Panc1 (cell line): ENCODE data around the gene AMER2. TPM values are rescaled to one million over a fixed set of nuclear protein-coding genes. Genes with fewer than 3 reads are reported as not detected.

ENCODE experiments used
- ATAC-seq: fragments of 200-7000 bp; cut with Tn5 transposase; 2 replicates; pipeline ENCODE4 v1.9.1; 2020; ENCODE audit warnings: mild to moderate bottlenecking, moderate library complexity
- BruUV-seq: library from RNA; stranded (reverse); fragments of 400-500 nt; replicated peaks from 2 replicates; lab custom pipeline; 2021; lab: Mats Ljungman, UMichigan
- CTCF ChIA-PET: fragments of 300-600 bp; sonication (Branson Sonifier 250); formaldehyde crosslinking; loops from one replicate; lab custom pipeline; 2022; ENCODE audit warnings: antibody characterized with exemption; lab: Charles Lee
- POLR2A ChIA-PET: fragments of 300-600 bp; sonication (Branson Sonifier 250); formaldehyde crosslinking; loops from one replicate; lab custom pipeline; 2022; ENCODE audit warnings: antibody characterized with exemption; lab: Charles Lee
- DNase-seq: peaks from one replicate; pipeline ENCODE4 v3.0.0-alpha.2; 2010; ENCODE audit warnings: low read depth, low spot score
- H3K27ac ChIP-seq: 2 replicates; pipeline ENCODE4 v1.5.1; 2011; ENCODE audit warnings: mild to moderate bottlenecking, low read length, inconsistent platforms
- H3K27me3 ChIP-seq: fragments of 200-500 bp; sonication (Bioruptor generic); 2 replicates; pipeline ENCODE4 v1.6.0; 2014; ENCODE audit warnings: low read length, inconsistent platforms; ENCODE audit not compliant: control insufficient read depth, insufficient read depth
- H3K36me3 ChIP-seq: fragments of 200-500 bp; sonication (Bioruptor generic); 2 replicates; pipeline ENCODE4 v1.5.1; 2014; ENCODE audit warnings: inconsistent platforms, mild to moderate bottlenecking, low read length, moderate library complexity; ENCODE audit not compliant: control insufficient read depth, insufficient read depth
- H3K4me1 ChIP-seq: 2 replicates; pipeline ENCODE4 v1.5.1; 2011; ENCODE audit warnings: inconsistent platforms, mild to moderate bottlenecking, low read length, moderate library complexity; ENCODE audit not compliant: control insufficient read depth, insufficient read depth
- H3K4me3 ChIP-seq, 2 experiments: 2 replicates each; pipeline ENCODE4 v1.5.1; 2011 to 2012; ENCODE audit warnings: low read depth in 2 of 2, low read length in 2 of 2, mild to moderate bottlenecking in 2 of 2, inconsistent platforms in 1 of 2, moderate library complexity in 1 of 2
- H3K9me3 ChIP-seq: fragments of 200-500 bp; sonication (Bioruptor generic); 2 replicates; pipeline ENCODE4 v1.5.1; 2014; ENCODE audit warnings: low read depth, mild to moderate bottlenecking, inconsistent platforms, low read length, moderate library complexity; ENCODE audit not compliant: control insufficient read depth, insufficient read depth
- CTCF ChIP-seq: fragments of 450-650 bp; IDR thresholded peaks from 2 replicates; pipeline ENCODE4 v1.5.1; 2017; ENCODE audit warnings: mild to moderate bottlenecking
- POLR2AphosphoS5 ChIP-seq: IDR thresholded peaks from 2 replicates; pipeline ENCODE4 v1.6.1; 2012; ENCODE audit warnings: mild to moderate bottlenecking, low read depth, low read length, moderate library complexity
- REST ChIP-seq, 2 experiments: IDR thresholded peaks; 2 replicates each; pipeline ENCODE4 v1.6.1; 2011 to 2012; ENCODE audit warnings: low read depth in 2 of 2, control low read depth in 1 of 2, low read length in 1 of 2, mild to moderate bottlenecking in 1 of 2, moderate library complexity in 1 of 2; ENCODE audit not compliant: insufficient read depth in 1 of 2
- SIN3A ChIP-seq: IDR thresholded peaks from 2 replicates; pipeline ENCODE4 v1.6.1; 2012; ENCODE audit warnings: low read depth, mild to moderate bottlenecking, low read length, moderate library complexity, borderline replicate concordance; ENCODE audit not compliant: insufficient read depth
- TCF7L2 ChIP-seq: IDR thresholded peaks from 2 replicates; pipeline ENCODE4 v1.6.1; 2011; ENCODE audit warnings: mild to moderate bottlenecking, low read depth, low read length, inconsistent platforms
- in situ Hi-C: cut with HindIII; loops from 2 replicates; pipeline ENCODE4 v1.10.0; 2016; ENCODE audit warnings: low sequenced_read_pairs, low pct_unique_long_range_greater_than_20kb
- intact Hi-C: fragments of 100-400 bp; cut with micrococcal nuclease; formaldehyde crosslinking; loops from one replicate; pipeline ENCODE4 v1.10.0; 2022; ENCODE audit not compliant: unreplicated experiment
- total RNA-seq: library from RNA; stranded (reverse); gene quantifications from one replicate; pipeline ENCODE4 v1.2.1, GENCODE V29; 2021; ENCODE audit not compliant: unreplicated experiment

The AMER2 gene
- total RNA-seq, 1 experiment from 2014 or later, result not detected

GRCh38 chr13:25181597-25181996, 9.5 kb upstream of the AMER2 start:
- intact Hi-C loops, result no loop called here
- Histone ChIP-seq H3K36me3 (no peaks in the 10 kb centered on the region), H3K4me1 (no peaks in the 10 kb centered on the region), H3K4me3 (no peak overlapping the region), H3K9me3 (no peaks in the 10 kb centered on the region), H3K27me3 (no peaks in the 10 kb centered on the region), H3K27ac (no peak overlapping the region)
- no peak for ATAC-seq
- ChIA-PET CTCF (no interaction called here), POLR2A (no interaction called here)
- no peak for DNase-seq
- no TSS peak for BruUV-seq
- in situ Hi-C loops, result no loop called here
- TF ChIP-seq REST (IDR thresholded peaks at IDR 0.05; ENCODE audit: insufficient read depth in 1 of 2, low read depth in 2 of 2, low read length in 1 of 2) (no peak), SIN3A (no peak), TCF7L2 (no peak), CTCF (no peak), POLR2AphosphoS5 (no peak)

DNA sequence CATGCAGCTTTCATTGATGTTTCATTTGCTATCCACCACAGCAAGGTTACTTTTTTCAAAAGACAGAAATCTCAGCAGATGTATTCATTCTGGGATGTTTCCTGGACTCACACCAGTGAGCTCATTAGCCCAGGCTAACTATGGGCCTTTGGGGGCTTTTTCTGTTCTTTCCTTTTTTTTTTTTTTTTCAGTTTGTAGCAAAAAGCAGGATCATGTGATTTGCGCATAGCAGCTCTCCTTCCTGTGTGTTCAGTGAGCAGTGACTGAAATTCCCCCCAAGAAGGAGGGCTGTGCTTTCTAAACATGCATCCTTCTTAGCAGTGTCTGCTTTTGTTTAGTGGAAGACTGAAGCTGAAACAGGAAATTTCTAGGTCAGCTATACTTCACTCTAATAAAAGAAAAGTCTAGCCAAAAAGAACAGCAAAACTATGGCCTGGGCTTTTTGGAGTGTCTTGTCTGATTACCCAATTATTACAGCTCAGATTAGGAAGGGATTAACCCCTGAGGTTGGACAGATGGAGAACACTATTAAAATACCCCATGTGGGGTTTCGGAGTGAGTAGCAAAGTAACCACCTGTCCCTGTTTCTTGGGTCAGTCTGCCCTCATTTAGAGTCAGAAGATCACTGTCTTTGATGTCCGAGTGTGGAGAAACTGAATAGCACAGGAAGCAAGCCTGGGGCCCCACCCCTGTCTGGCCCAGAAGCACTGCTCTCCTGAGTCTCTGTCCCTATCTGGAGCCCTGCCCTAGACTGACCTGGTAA, 8.9 kb upstream of the AMER2 start:
- BruUV-seq, result no TSS peak
- ChIA-PET POLR2A (interaction anchor here (0.7 kb wide), 1 partner anchor 699 kb away, joined by 6 read pairs; no protein-coding TSS in a partner anchor), CTCF (no interaction called here)
- TF ChIP-seq TCF7L2, result no peak
- no peak for TF ChIP-seq REST (IDR thresholded peaks at IDR 0.05; ENCODE audit: insufficient read depth in 1 of 2, low read depth in 2 of 2, low read length in 1 of 2)
- no peak for TF ChIP-seq POLR2AphosphoS5
- no peak for TF ChIP-seq CTCF
- no peak for TF ChIP-seq SIN3A
- Histone ChIP-seq H3K9me3 (no peaks in the 10 kb centered on the region), H3K4me3 (no peak overlapping the region), H3K36me3 (no peaks in the 10 kb centered on the region), H3K27me3 (no peaks in the 10 kb centered on the region), H3K27ac (no peak overlapping the region), H3K4me1 (no peaks in the 10 kb centered on the region)
- in situ Hi-C loops, result no loop called here
- ATAC-seq (no peak), DNase-seq (no peak)
- intact Hi-C loops, result no loop called here
